IPS DF 6.9 (cell line): ENCODE results near the gene DDX17.

ENCODE experiments used
- DNase-seq: peaks from one replicate; pipeline ENCODE4 v3.0.0-alpha.2; 2013; ENCODE audit warnings: low read depth, low spot score
- H3K27ac ChIP-seq: one replicate; pipeline ENCODE4 v1.5.1; 2013; ENCODE audit warnings: low read length, control low read depth
- H3K27me3 ChIP-seq: 2 replicates; pipeline ENCODE4 v1.6.1; 2013; ENCODE audit warnings: mild to moderate bottlenecking, low read length; ENCODE audit not compliant: control insufficient read depth, insufficient read depth
- H3K36me3 ChIP-seq: 2 replicates; pipeline ENCODE4 v1.6.1; 2013; ENCODE audit warnings: low read length; ENCODE audit not compliant: control insufficient read depth, insufficient read depth
- H3K4me1 ChIP-seq: 2 replicates; pipeline ENCODE4 v1.6.1; 2013; ENCODE audit warnings: low read length; ENCODE audit not compliant: control insufficient read depth, insufficient read depth
- H3K4me3 ChIP-seq: 2 replicates; pipeline ENCODE4 v1.5.1; 2013; ENCODE audit warnings: mild to moderate bottlenecking, low read length
- H3K9me3 ChIP-seq: 2 replicates; pipeline ENCODE4 v1.6.1; 2013; ENCODE audit warnings: low read length, inconsistent platforms; ENCODE audit not compliant: control insufficient read depth, insufficient read depth
- WGBS: extraction: QIAGEN DNeasy Blood & Tissue Kit; methylation state at CpG from one replicate; pipeline ENCODE4 v1.1.7; 2013; ENCODE audit warnings: mixed read lengths, missing lambda C conversion rate; ENCODE audit not compliant: insufficient read length, insufficient coverage; 5-methylcytosine and 5-hydroxymethylcytosine counted together

The DDX17 gene

DNA sequence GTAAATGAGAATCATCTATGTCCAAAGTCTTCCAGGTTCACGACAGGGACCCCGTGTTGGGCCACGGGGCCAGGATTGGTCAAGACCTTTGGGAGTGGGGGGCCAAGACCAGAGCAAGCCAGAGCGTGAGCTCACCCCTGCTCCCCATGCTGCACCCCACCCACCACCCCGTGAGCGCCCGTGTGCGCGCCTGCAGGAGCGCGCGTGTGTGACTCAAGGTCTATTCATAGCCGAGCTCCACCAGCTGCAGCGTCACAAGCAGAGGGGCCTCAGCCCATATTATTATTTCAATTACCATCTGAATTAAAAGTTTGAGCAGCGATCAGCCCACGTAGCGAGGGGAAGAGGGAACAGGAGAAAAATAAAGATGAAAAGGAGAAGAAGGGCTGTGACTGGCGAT is 56.3 kb downstream of the DDX17 start:
- no CpG with 5 or more reads among the region's 18 CpGs for WGBS
- no peak overlapping the region for H3K4me3 ChIP-seq
- no peaks in the 10 kb centered on the region; the same call in 1 of the 2 replicates for H3K36me3 ChIP-seq
- H3K4me1 ChIP-seq, result no peaks in the 10 kb centered on the region; the same call in 1 of the 2 replicates
- H3K9me3 ChIP-seq, result no peaks in the 10 kb centered on the region
- no peak overlapping the region for H3K27ac ChIP-seq
- no peak for DNase-seq
- H3K27me3 ChIP-seq, result peaks cover 14% of the 10 kb centered on the region

DNA sequence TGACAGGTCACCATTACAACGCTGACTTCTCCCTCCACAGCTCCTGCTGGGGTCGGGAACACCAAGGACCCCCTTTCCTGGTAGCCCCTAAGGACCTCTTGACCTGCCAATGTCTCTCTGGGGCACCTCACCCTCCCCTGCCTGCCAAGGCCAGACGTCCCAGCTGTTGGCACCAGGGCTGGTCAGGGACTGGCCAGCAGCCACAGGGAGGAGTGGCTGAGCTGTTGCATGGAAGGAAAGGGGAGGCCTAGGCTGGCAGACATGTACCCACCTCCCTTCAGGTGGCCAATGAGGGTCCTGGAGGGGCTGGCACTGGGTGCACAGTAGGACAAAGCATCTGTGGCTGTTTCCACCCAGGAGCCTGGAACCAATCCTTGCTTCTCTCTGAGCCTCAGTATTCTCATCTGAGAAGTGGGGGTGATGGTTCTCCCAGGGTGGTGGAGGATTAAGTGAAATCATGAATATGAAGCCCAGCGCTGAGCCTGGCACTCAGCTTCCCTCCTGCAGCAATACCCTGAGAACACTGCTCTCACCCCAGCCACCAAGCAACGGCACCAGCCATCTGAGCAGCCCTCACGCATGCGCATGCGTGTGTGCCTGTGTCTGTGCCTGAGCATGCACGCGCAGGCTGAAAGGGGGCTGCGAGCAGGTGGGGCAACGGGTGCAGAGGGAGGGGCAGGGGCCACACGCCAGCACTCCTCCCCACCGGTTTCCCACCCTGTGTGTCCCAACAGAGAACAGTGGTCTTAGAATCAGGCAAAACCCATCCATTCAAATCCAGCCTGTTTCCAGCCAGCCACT is 57.0 kb downstream of the DDX17 start:
- Histone ChIP-seq H3K4me1 (no peaks in the 10 kb centered on the region; the same call in 1 of the 2 replicates), H3K9me3 (no peaks in the 10 kb centered on the region), H3K36me3 (no peaks in the 10 kb centered on the region), H3K4me3 (no peak overlapping the region), H3K27me3 (peaks cover 9% of the 10 kb centered on the region), H3K27ac (no peak overlapping the region)
- no CpG with 5 or more reads among the region's 14 CpGs for WGBS
- no peak for DNase-seq

DNA sequence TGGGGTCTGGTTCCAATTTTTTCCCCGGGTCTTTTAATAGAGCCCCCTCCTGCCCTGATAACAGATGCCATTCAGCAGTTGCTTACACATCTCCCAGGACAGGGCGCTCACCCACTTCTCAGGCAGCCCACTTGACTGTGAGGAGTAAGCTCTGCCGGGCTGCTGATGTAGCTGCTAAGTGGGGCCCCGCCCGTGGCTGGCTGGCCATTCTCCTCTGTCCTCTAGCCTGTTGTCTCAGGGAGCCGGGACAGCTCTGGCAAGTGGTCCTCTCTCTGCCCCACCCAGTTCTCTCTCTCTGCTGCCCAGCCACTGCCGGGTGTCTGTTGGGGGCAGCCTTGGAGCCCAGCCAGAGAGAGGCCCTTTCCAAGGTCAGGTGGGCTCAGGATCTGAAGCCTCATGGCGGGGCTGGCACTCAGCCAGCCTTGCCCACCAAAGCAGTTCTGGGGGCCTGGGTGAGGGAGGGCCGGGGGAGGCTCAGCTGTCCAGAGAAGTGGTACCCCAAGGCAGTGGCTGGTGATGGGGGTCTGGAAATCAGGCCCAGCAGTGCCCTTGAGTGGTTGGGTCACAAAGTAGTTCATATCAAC is 60.0 kb downstream of the DDX17 start:
- Histone ChIP-seq H3K4me3 (no peak overlapping the region), H3K36me3 (no peaks in the 10 kb centered on the region), H3K27me3 (no peaks in the 10 kb centered on the region), H3K9me3 (no peaks in the 10 kb centered on the region), H3K27ac (no peak overlapping the region), H3K4me1 (no peaks in the 10 kb centered on the region; the same call in 1 of the 2 replicates)
- WGBS, result no CpG with 5 or more reads among the region's 9 CpGs
- no peak for DNase-seq

DNA sequence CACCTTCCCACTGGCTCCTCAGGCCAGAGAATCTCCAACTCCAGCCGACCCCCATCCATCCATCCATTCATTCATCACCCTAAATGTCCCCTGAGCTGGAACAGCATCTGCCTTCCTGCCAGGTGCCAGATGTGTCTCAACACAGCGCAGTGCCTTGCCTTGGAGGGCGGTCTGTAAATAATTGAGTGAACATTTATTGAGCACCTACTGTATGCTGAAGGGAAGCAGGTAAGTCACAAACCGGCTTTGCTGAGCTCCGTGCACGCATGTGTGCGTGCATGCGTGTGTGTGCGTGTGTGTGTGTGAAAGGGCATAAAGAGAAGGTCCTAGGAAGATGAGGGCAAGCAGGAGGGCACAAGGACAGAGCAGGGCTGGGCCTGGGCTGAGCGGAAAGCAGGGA is 61.3 kb downstream of the DDX17 start:
- no peak for DNase-seq
- Histone ChIP-seq H3K27ac (no peak overlapping the region), H3K4me1 (no peaks in the 10 kb centered on the region; the same call in 1 of the 2 replicates), H3K4me3 (no peak overlapping the region), H3K9me3 (no peaks in the 10 kb centered on the region), H3K36me3 (no peaks in the 10 kb centered on the region), H3K27me3 (no peaks in the 10 kb centered on the region)
- WGBS, result no CpG with 5 or more reads among the region's 10 CpGs

DNA sequence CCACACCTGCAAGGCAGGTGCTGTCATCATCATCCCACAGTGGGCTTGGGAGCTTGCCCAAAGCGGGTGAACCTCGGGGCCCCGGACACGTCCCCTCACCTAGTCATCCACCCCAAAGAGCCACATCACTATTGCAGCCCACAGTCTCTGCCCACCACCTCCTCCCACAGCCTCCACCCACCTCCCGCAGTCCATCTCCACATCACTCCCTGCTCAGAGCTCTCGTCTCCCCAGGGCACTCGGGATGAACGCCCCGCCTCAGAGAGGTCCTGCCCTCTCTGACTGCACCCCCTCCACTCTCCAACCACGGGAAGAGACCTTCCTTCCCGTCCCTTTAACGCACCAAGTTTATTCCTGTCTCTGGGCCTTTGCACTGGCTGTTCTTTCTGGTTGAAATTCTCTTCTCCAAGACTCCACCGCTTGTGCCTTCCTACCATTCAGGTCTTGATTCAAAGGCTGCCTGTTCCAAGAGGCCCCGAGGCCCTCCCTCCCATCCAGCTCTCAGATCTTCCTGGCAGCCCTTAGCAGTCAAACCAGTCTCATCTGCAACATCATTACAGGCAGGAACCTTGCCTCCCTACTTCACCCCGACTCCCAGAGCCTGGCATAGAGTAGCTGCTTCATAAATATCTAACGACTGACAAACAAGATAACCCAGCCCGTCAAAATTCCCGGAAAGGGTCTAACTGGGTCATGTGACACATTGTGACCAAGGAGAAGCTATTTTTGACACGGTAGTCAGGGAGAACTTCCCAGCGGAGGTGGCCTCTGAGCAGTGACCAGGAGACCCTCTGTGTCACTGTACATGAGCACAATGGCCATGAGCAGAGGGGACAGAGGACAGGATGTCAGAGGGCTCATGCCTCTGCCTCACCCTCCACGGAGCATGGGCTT is 62.2 kb downstream of the DDX17 start:
- Histone ChIP-seq H3K27me3 (no peaks in the 10 kb centered on the region), H3K9me3 (no peaks in the 10 kb centered on the region), H3K27ac (no peak overlapping the region), H3K4me1 (no peaks in the 10 kb centered on the region; the same call in 1 of the 2 replicates), H3K4me3 (no peak overlapping the region), H3K36me3 (no peaks in the 10 kb centered on the region)
- DNase-seq, result no peak
- no CpG with 5 or more reads among the region's 21 CpGs for WGBS

DNA sequence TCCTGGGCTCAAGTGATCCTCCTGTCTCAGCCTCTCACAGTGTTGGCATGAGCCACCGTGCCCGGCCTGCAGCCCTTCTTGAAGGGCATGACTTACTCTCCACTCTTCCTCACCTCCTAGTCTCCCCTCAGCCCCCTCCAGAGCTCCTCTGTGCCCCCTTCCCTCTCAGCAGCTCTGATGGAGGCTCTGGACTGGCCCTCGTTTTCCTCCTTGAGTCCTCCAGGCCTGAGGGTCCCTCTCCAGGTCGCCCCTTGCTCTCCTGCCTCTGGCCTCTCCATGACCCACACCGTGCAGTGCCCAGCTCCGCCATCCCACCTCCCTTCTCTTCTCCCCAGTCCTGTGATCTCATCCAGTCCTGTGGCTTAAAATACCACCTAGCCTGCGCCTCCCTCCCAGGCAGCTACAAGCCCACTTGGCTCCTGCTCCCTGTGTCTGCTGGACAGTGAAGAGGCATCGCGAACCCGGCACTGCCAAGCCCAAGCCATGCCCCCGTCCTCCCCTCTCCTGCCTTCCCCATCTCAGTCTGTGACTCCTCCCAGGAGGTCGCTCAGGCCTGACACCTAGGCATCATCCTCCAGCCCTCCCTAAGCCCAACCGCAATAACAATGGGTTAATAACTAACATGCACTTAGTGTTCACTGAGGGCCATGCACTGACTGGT is 63.0 kb downstream of the DDX17 start:
- H3K27ac ChIP-seq, result no peak overlapping the region
- H3K9me3 ChIP-seq, result no peaks in the 10 kb centered on the region
- no peaks in the 10 kb centered on the region for H3K4me1 ChIP-seq
- H3K36me3 ChIP-seq, result no peaks in the 10 kb centered on the region
- WGBS, result no CpG with 5 or more reads among the region's 13 CpGs
- H3K27me3 ChIP-seq, result no peaks in the 10 kb centered on the region
- DNase-seq, result no peak
- no peak overlapping the region for H3K4me3 ChIP-seq

DNA sequence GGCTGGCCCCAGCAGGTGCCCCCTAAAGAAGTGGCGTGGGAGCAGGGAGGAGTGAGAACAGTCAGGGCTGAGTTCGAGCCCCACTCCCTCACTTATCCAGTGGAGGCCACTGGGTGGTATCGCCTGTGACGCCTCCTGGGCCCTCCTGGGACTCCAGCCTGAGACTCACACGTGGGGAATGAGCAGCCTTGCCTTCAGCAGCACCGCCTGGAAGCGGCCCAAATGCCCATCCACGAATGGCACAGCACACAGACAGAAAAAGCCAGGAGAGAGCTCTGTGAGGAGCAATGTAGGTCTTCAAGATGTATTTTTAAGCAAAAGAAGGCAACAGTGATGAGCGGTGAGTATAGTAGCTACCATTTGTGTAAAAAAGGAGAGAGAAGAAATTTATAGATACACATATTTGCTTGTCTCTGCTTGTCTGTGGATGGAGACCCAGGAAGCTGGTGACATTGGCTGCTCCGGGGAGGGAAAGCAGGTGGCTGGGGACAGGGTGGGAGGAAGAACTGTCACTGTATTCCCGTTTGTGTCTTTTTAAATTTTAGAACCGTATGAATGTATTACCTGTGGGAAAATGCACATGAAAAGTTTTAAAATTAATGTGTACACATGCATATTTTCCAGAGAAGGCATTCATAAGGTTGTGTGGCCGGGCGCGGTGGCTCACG is 64.4 kb downstream of the DDX17 start:
- Histone ChIP-seq H3K27ac (no peak overlapping the region), H3K27me3 (no peaks in the 10 kb centered on the region), H3K9me3 (no peaks in the 10 kb centered on the region), H3K4me3 (no peak overlapping the region), H3K36me3 (no peaks in the 10 kb centered on the region; the same call in 1 of the 2 replicates), H3K4me1 (no peaks in the 10 kb centered on the region)
- WGBS, result no CpG with 5 or more reads among the region's 16 CpGs
- DNase-seq, result no peak

DNA sequence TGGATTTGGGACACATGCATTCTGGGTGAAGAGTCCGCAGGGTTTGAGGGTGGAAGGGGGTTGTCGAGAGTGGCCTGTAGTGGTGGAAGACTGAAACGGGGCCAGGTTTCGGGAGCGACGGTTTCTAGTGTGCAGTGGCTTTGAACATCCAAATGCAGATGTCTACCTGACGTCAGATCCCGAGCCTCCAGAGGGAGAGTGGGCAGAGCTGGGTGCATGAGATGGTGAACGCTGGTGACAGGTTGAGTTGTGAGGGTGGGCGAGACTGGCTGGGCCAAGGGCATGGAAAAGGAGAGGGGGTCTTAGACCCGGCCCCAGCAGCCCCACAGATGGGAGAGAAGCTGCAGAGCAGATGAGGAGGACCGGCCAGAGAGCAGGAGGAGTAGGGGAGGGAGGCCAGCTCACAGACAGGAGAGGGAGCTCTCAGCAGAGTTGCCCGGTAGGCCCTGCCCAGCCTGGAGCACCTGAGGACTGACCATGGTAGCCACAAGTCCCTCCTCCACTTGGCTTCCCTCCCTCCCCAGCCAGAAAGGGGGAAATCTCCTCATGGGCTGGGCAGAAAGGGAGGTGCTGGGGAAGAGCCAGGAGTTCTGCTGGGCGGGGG is 65.3 kb downstream of the DDX17 start:
- Histone ChIP-seq H3K4me1 (no peaks in the 10 kb centered on the region), H3K9me3 (no peaks in the 10 kb centered on the region), H3K36me3 (no peaks in the 10 kb centered on the region; the same call in 1 of the 2 replicates), H3K4me3 (no peak overlapping the region), H3K27me3 (no peaks in the 10 kb centered on the region), H3K27ac (no peak overlapping the region)
- no CpG with 5 or more reads among the region's 14 CpGs for whole genome bisulfite sequencing
- DNase-seq, result no peak

DNA sequence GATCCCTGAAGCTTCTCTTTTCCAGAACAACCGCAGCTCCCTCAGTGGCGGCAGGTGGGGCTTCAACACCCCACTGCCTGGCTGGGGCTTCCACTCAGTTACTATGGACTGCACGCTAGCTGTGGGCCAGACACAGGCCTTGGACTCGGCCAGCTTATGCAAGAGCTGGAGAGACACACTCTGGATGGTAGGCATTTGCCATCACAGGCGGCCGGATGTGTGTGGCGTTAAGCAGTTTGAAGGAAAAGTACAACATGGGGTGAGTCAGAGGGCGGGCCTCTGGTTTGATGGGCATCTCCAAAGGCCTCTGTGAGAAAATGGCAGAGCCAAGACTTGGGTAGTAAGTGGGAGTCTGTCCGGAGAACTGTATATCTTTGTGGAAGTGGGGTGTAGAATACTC is 68.7 kb downstream of the DDX17 start:
- no peaks in the 10 kb centered on the region for H3K27me3 ChIP-seq
- no peaks in the 10 kb centered on the region for H3K9me3 ChIP-seq
- no peak overlapping the region for H3K4me3 ChIP-seq
- no peaks in the 10 kb centered on the region for H3K4me1 ChIP-seq
- WGBS, result no CpG with 5 or more reads among the region's 9 CpGs
- no peak for DNase-seq
- H3K36me3 ChIP-seq, result no peaks in the 10 kb centered on the region; the same call in 1 of the 2 replicates
- H3K27ac ChIP-seq, result no peak overlapping the region
